GM12878 (cell line): Measurements from ENCODE around the gene LRRC70.

Experiments
- CTCF ChIP-seq, 3 experiments: IDR thresholded peaks in 2 of 3; conservative IDR thresholded peaks in 1 of 3; 2 replicates each; pipeline ENCODE4 v1.5.1; 2011; ENCODE audit warnings: low read depth in 3 of 3, low read length in 3 of 3, mild to moderate bottlenecking in 3 of 3, control low read depth in 2 of 3, moderate library complexity in 2 of 3, inconsistent platforms in 1 of 3, mixed read lengths in 1 of 3; ENCODE audit not compliant: control insufficient read depth in 2 of 3, insufficient read depth in 1 of 3; ENCODE audit errors: extremely low read depth in 1 of 3
- EP300 ChIP-seq, 2 experiments: fragments of 150-350 bp in 1 of 2; IDR thresholded peaks; 2 replicates each; pipeline ENCODE4 v1.6.1; 2011 to 2012; ENCODE audit warnings: low read depth in 2 of 2, low read length in 2 of 2, borderline replicate concordance in 1 of 2, improper control_type of control experiment in 1 of 2, inconsistent platforms in 1 of 2; ENCODE audit not compliant: control insufficient read depth in 1 of 2
- EZH2 ChIP-seq: IDR thresholded peaks from 2 replicates; pipeline ENCODE4 v1.6.1; 2012; ENCODE audit warnings: low read depth, mild to moderate bottlenecking, control low read depth, inconsistent platforms, low read length, borderline replicate concordance; ENCODE audit not compliant: control insufficient read depth
- FOXK2 ChIP-seq: fragments of 450-650 bp; IDR thresholded peaks from 2 replicates; pipeline ENCODE4 v1.6.1; 2017; ENCODE audit warnings: mild to moderate bottlenecking, moderate library complexity
- HDAC6 ChIP-seq: fragments of 200-600 bp; sonication (generic); IDR thresholded peaks from one replicate; pipeline ENCODE4 v1.8.0; 2017; ENCODE audit warnings: antibody characterized with exemption; ENCODE audit not compliant: unreplicated experiment
- MXI1 ChIP-seq: fragments of 150-350 bp; IDR thresholded peaks from 2 replicates; pipeline ENCODE4 v1.6.1; 2011; ENCODE audit warnings: low read depth, mild to moderate bottlenecking, inconsistent platforms, low read length, improper control_type of control experiment
- POLR2AphosphoS5 ChIP-seq: IDR thresholded peaks from 2 replicates; pipeline ENCODE4 v1.6.1; 2011; ENCODE audit warnings: mild to moderate bottlenecking, low read length, inconsistent platforms
- RELA ChIP-seq: fragments of 450-650 bp; IDR thresholded peaks from 2 replicates; pipeline ENCODE4 v1.8.0; 2014; ENCODE audit warnings: borderline replicate concordance; ENCODE audit not compliant: partially characterized antibody
- SIX5 ChIP-seq: IDR thresholded peaks from 2 replicates; pipeline ENCODE4 v1.6.1; 2011; ENCODE audit warnings: mild to moderate bottlenecking, low read depth, low read length, moderate library complexity; ENCODE audit not compliant: severe bottlenecking
- SKIL ChIP-seq: fragments of 450-650 bp; IDR thresholded peaks from 2 replicates; pipeline ENCODE4 v1.6.1; 2017; ENCODE audit warnings: mild to moderate bottlenecking, low read depth, inconsistent platforms; ENCODE audit not compliant: poor library complexity, severe bottlenecking
- SMARCA5 ChIP-seq: fragments of 450-650 bp; IDR thresholded peaks from 2 replicates; pipeline ENCODE4 v1.6.1; 2017; ENCODE audit warnings: mild to moderate bottlenecking
- SUPT20H ChIP-seq: IDR thresholded peaks from 2 replicates; pipeline ENCODE4 v1.6.1; 2011; ENCODE audit warnings: low read depth, mild to moderate bottlenecking, low read length, moderate library complexity, borderline replicate concordance; ENCODE audit not compliant: control insufficient read depth
- TCF12 ChIP-seq: IDR thresholded peaks from 2 replicates; pipeline ENCODE4 v1.6.1; 2011; ENCODE audit warnings: low read depth, mild to moderate bottlenecking, low read length

GRCh38 chr5:62569470-62569869 lies 9.1 kb upstream of the LRRC70 start:
- TF ChIP-seq MXI1 (no peak), SKIL (no peak), POLR2AphosphoS5 (no peak), HDAC6 (no peak), TCF12 (no peak), SIX5 (no peak), CTCF (IDR thresholded peaks at IDR 0.05 in 2 of 3, conservative IDR thresholded peaks at IDR 0.05 in 1 of 3; ENCODE audit: control insufficient read depth in 2 of 3, extremely low read depth in 1 of 3, insufficient read depth in 1 of 3, low read depth in 3 of 3, low read length in 3 of 3) (no peak), SUPT20H (no peak), SMARCA5 (no peak), RELA (no peak), EZH2 (no peak), EP300 (IDR thresholded peaks at IDR 0.05; ENCODE audit: borderline replicate concordance in 1 of 2, control insufficient read depth in 1 of 2, low read depth in 2 of 2, low read length in 2 of 2) (no peak), FOXK2 (no peak)
